Parathyroid adenoma (tissue), 2 donors: ENCODE measurements around the gene PCDHGC5.

Experiments used
- H2AFZ ChIP-seq: fragments of 300-600 bp; sonication (generic); one replicate; pipeline ENCODE4 v1.7.0; 2017; ENCODE audit warnings: antibody characterized with exemption, mild to moderate bottlenecking
- H3K27ac ChIP-seq: fragments of 300-600 bp; sonication (generic); one replicate; pipeline ENCODE4 v1.7.0; 2017
- H3K27me3 ChIP-seq: fragments of 300-600 bp; sonication (generic); one replicate; pipeline ENCODE4 v1.7.0; 2017; ENCODE audit warnings: low read length; ENCODE audit not compliant: control insufficient read depth, insufficient read depth
- H3K36me3 ChIP-seq: fragments of 300-600 bp; sonication (generic); one replicate; pipeline ENCODE4 v1.7.0; 2017; ENCODE audit warnings: low read length; ENCODE audit not compliant: control insufficient read depth, insufficient read depth
- H3K4me1 ChIP-seq: fragments of 300-600 bp; sonication (generic); one replicate; pipeline ENCODE4 v1.7.0; 2017; ENCODE audit warnings: control low read depth
- H3K4me2 ChIP-seq: fragments of 300-600 bp; sonication (generic); one replicate; pipeline ENCODE4 v1.7.0; 2017; ENCODE audit warnings: low read length
- H3K4me3 ChIP-seq: fragments of 300-600 bp; sonication (generic); one replicate; pipeline ENCODE4 v1.7.0; 2017; ENCODE audit warnings: low read depth, low read length
- H3K79me2 ChIP-seq: fragments of 300-600 bp; sonication (generic); one replicate; pipeline ENCODE4 v1.7.0; 2017; ENCODE audit warnings: control low read depth
- H3K9ac ChIP-seq: fragments of 300-600 bp; sonication (generic); one replicate; pipeline ENCODE4 v1.7.0; 2017; ENCODE audit warnings: mild to moderate bottlenecking
- H3K9me3 ChIP-seq: fragments of 300-600 bp; sonication (generic); one replicate; pipeline ENCODE4 v1.7.0; 2017; ENCODE audit warnings: low read length; ENCODE audit not compliant: control insufficient read depth
- CTCF ChIP-seq: fragments of 300-600 bp; sonication (generic); IDR thresholded peaks from one replicate; pipeline ENCODE4 v1.7.0; 2017; ENCODE audit warnings: antibody characterized with exemption, mild to moderate bottlenecking
- donor health status: primary hyperparathyroidism.

Gene PCDHGC5

GRCh38 chr5:141465351-141465750 is 23.5 kb upstream of the PCDHGC5 start:
- H3K79me2 ChIP-seq, result peaks cover 13% of the 10 kb centered on the region
- no peak overlapping the region for H2AFZ ChIP-seq
- no peak for TF ChIP-seq CTCF
- H3K27ac ChIP-seq, result no peak overlapping the region
- H3K9ac ChIP-seq, result no peak overlapping the region
- H3K27me3 ChIP-seq, result no peaks in the 10 kb centered on the region
- no peaks in the 10 kb centered on the region for H3K9me3 ChIP-seq
- no peak overlapping the region for H3K4me2 ChIP-seq
- H3K4me1 ChIP-seq, result no peaks in the 10 kb centered on the region
- H3K36me3 ChIP-seq, result no peaks in the 10 kb centered on the region
- no peak overlapping the region for H3K4me3 ChIP-seq

- Histone ChIP-seq H3K79me2 (peaks cover 32% of the 10 kb centered on the region), H3K4me3 (peak within 1 kb of the TSS; percentile 59), H3K27me3 (no peaks in the 10 kb centered on the region), H3K9me3 (no peaks in the 10 kb centered on the region), H2AFZ (peak within 1 kb of the TSS; percentile 92), H3K9ac (peak within 1 kb of the TSS; percentile 61), H3K4me2 (peak within 1 kb of the TSS; percentile 91), H3K4me1 (peaks cover 28% of the 10 kb centered on the region), H3K27ac (peak within 1 kb of the TSS; percentile 92), H3K36me3 (no peaks in the 10 kb centered on the region)
- peak; percentile 52 for TF ChIP-seq CTCF
These were observed 13.2 kb upstream of the PCDHGC5 start, which contains the start of gene PCDHGC3 for GRCh38 chr5:141475625-141476131. PCDHGC3 (plus strand) TSS chr5:141475966; CDS start chr5:141476117, 151 bp downstream.

GRCh38 chr5:141476132-141476911 is 12.6 kb upstream of the PCDHGC5 start:
- H3K36me3 ChIP-seq, result no peaks in the 10 kb centered on the region
- peak overlapping the region; percentile 92 for H3K27ac ChIP-seq
- H3K4me3 ChIP-seq, result peak overlapping the region; percentile 59
- no peaks in the 10 kb centered on the region for H3K27me3 ChIP-seq
- TF ChIP-seq CTCF, result no peak
- peaks cover 39% of the 10 kb centered on the region for H3K79me2 ChIP-seq
- H2AFZ ChIP-seq, result peak overlapping the region; percentile 92
- no peaks in the 10 kb centered on the region for H3K9me3 ChIP-seq
- H3K9ac ChIP-seq, result peak overlapping the region; percentile 61
- peaks cover 28% of the 10 kb centered on the region for H3K4me1 ChIP-seq
- H3K4me2 ChIP-seq, result peak overlapping the region; percentile 91

GRCh38 chr5:141477044-141477575 is 11.8 kb upstream of the PCDHGC5 start:
- H3K9ac ChIP-seq, result no peak overlapping the region
- H3K4me2 ChIP-seq, result peak overlapping the region; percentile 91
- peaks cover 28% of the 10 kb centered on the region for H3K4me1 ChIP-seq
- H3K27me3 ChIP-seq, result no peaks in the 10 kb centered on the region
- no peak for TF ChIP-seq CTCF
- H3K9me3 ChIP-seq, result no peaks in the 10 kb centered on the region
- H3K79me2 ChIP-seq, result peaks cover 46% of the 10 kb centered on the region
- peak overlapping the region; percentile 59 for H3K4me3 ChIP-seq
- peak overlapping the region; percentile 92 for H3K27ac ChIP-seq
- H3K36me3 ChIP-seq, result no peaks in the 10 kb centered on the region
- H2AFZ ChIP-seq, result no peak overlapping the region
